Liver (tissue), 9 donors: ENCODE results near the gene PEX11B. TPM values are rescaled to one million over a fixed set of nuclear protein-coding genes. Genes with fewer than 3 reads are reported as not detected.

Experiments used
- DNase-seq: peaks from one replicate; pipeline ENCODE4 v3.0.0-alpha.2; 2017; ENCODE audit warnings: low spot score
- H3K27ac ChIP-seq, 2 donors: one replicate each; pipeline ENCODE4 v1.7.0; 2013; ENCODE audit warnings: inconsistent platforms in 2 of 2, low read length in 2 of 2, control low read depth in 1 of 2, low read depth in 1 of 2, mild to moderate bottlenecking in 1 of 2
- H3K27me3 ChIP-seq, 4 donors: one replicate each; pipeline versions ENCODE4 v1.6.1 to v1.7.0; 2013; ENCODE audit warnings: low read length in 3 of 4, inconsistent platforms in 1 of 4, mild to moderate bottlenecking in 1 of 4, moderate library complexity in 1 of 4; ENCODE audit not compliant: control insufficient read depth in 4 of 4, insufficient read depth in 4 of 4
- H3K36me3 ChIP-seq, 4 donors: one replicate each; pipeline versions ENCODE4 v1.6.1 to v1.7.0; 2013; ENCODE audit warnings: low read length in 3 of 4, mild to moderate bottlenecking in 3 of 4, low read depth in 1 of 4, moderate library complexity in 1 of 4; ENCODE audit not compliant: control insufficient read depth in 4 of 4, insufficient read depth in 3 of 4
- H3K4me1 ChIP-seq, 4 donors: one replicate each; pipeline versions ENCODE4 v1.6.1 to v1.7.0; 2013; ENCODE audit warnings: low read length in 3 of 4, mild to moderate bottlenecking in 3 of 4, moderate library complexity in 1 of 4; ENCODE audit not compliant: control insufficient read depth in 4 of 4, insufficient read depth in 4 of 4
- H3K4me3 ChIP-seq, 3 donors: one replicate each; pipeline versions ENCODE4 v1.6.1 to v1.7.0; 2013; ENCODE audit warnings: low read length in 3 of 3, control low read depth in 1 of 3, low read depth in 1 of 3, mild to moderate bottlenecking in 1 of 3
- H3K9ac ChIP-seq, 2 donors: one replicate each; pipeline ENCODE4 v1.7.0; 2013; ENCODE audit warnings: low read length in 2 of 2, mild to moderate bottlenecking in 2 of 2, moderate library complexity in 2 of 2, control low read depth in 1 of 2, low read depth in 1 of 2
- H3K9me3 ChIP-seq, 4 donors: one replicate each; pipeline versions ENCODE4 v1.6.1 to v1.7.0; 2013; ENCODE audit warnings: low read length in 3 of 4; ENCODE audit not compliant: control insufficient read depth in 4 of 4
- ATF3 ChIP-seq: IDR thresholded peaks from 2 replicates; pipeline ENCODE4 v1.6.1; 2016; ENCODE audit warnings: antibody characterized with exemption
- EGR1 ChIP-seq, 2 donors: IDR thresholded peaks; 2 replicates each; pipeline ENCODE4 v1.6.1; 2016 to 2018; ENCODE audit warnings: antibody characterized with exemption in 2 of 2, low read depth in 2 of 2
- GABPA ChIP-seq, 2 donors: IDR thresholded peaks in 1 of 2; conservative IDR thresholded peaks in 1 of 2; 2 replicates each; pipeline ENCODE4 v1.6.1; 2016; ENCODE audit warnings: antibody characterized with exemption in 2 of 2, mild to moderate bottlenecking in 1 of 2, moderate library complexity in 1 of 2
- HNF4A ChIP-seq, 2 donors: conservative IDR thresholded peaks; 2 replicates each; pipeline ENCODE4 v1.6.1; 2016; ENCODE audit warnings: antibody characterized with exemption in 2 of 2, mild to moderate bottlenecking in 2 of 2
- HNF4G ChIP-seq: IDR thresholded peaks from 2 replicates; pipeline ENCODE4 v1.6.1; 2016; ENCODE audit warnings: antibody characterized with exemption
- JUND ChIP-seq, 2 donors: IDR thresholded peaks; 2 replicates each; pipeline ENCODE4 v1.6.1; 2016; ENCODE audit warnings: antibody characterized with exemption in 2 of 2
- MAX ChIP-seq: IDR thresholded peaks from 2 replicates; pipeline ENCODE4 v1.6.1; 2016; ENCODE audit warnings: antibody characterized with exemption
- NR2F2 ChIP-seq: IDR thresholded peaks from 2 replicates; pipeline ENCODE4 v1.6.1; 2016; ENCODE audit warnings: antibody characterized with exemption
- RAD21 ChIP-seq, 2 donors: IDR thresholded peaks; 2 replicates each; pipeline ENCODE4 v1.6.1; 2016; ENCODE audit warnings: antibody characterized with exemption in 2 of 2, mild to moderate bottlenecking in 2 of 2
- REST ChIP-seq: IDR thresholded peaks from 2 replicates; pipeline ENCODE4 v1.6.1; 2016; ENCODE audit warnings: antibody characterized with exemption, mild to moderate bottlenecking
- SP1 ChIP-seq: IDR thresholded peaks from 2 replicates; pipeline ENCODE4 v1.6.1; 2018; ENCODE audit warnings: antibody characterized with exemption, mild to moderate bottlenecking
- TAF1 ChIP-seq: conservative IDR thresholded peaks from 2 replicates; pipeline ENCODE4 v1.6.1; 2016; ENCODE audit warnings: antibody characterized with exemption, mild to moderate bottlenecking
- YY1 ChIP-seq: IDR thresholded peaks from 2 replicates; pipeline ENCODE4 v1.6.1; 2016; ENCODE audit warnings: antibody characterized with exemption, mild to moderate bottlenecking
- ZBTB33 ChIP-seq: IDR thresholded peaks from 2 replicates; pipeline ENCODE4 v1.6.1; 2016; ENCODE audit warnings: antibody characterized with exemption
- WGBS: extraction: QIAGEN DNeasy Blood & Tissue Kit; methylation state at CpG from one replicate; pipeline ENCODE4 v1.1.7; 2013; 5-methylcytosine and 5-hydroxymethylcytosine counted together
- polyA plus RNA-seq, 2 donors: library from polyadenylated mRNA; stranded (reverse) in 1 of 2; unstranded in 1 of 2; fragments of 200-250 nt in 1 of 2; fragments of >200 nt in 1 of 2; fragmentation: Nextera tagmentation in 1 of 2; extraction: Ambion mirVana in 1 of 2; gene quantifications; one replicate each; pipeline versions ENCODE4 v1.2.1 to v1.2.3, GENCODE V29; 2013 to 2015
- total RNA-seq, 2 donors: library from RNA; depleted of rRNA; stranded (reverse); fragments of >200 nt; gene quantifications; one replicate each; pipeline ENCODE4 v1.2.3, GENCODE V29; 2014
- donor health status: healthy.
- donor health status: healthy.
- donor health status: healthy.
- donor health status: healthy.
- donor health status: healthy.

PEX11B gene
- total and polyA plus RNA-seq, 4 donors = 13.4 to 21.0 (median 16.1) TPM

- TF ChIP-seq YY1 (no peak), RAD21 (IDR thresholded peaks at IDR 0.05) (no peak), ZBTB33 (no peak), ATF3 (no peak), SP1 (no peak)
These were observed 20.5 kb downstream of the PEX11B start (continued) for GRCh38 chr1:145897969-145898368.

GRCh38 chr1:145895471-145895870 is 23.0 kb downstream of the PEX11B start:
- 100% methylated on average over 1 of the region's 1 CpG for WGBS
- no peak for TF ChIP-seq JUND (IDR thresholded peaks at IDR 0.05)
- TF ChIP-seq NR2F2 = no peak
- TF ChIP-seq TAF1 = no peak
- TF ChIP-seq GABPA (IDR thresholded peaks at IDR 0.05 in 1 of 2, conservative IDR thresholded peaks at IDR 0.05 in 1 of 2) = no peak
- no peak for TF ChIP-seq ZBTB33
- TF ChIP-seq YY1 = no peak
- no peak for TF ChIP-seq HNF4A (conservative IDR thresholded peaks at IDR 0.05)
- no peak for TF ChIP-seq HNF4G
- no peak for TF ChIP-seq REST

GRCh38 chr1:145893306-145894055 is 25.0 kb downstream of the PEX11B start:
- TF ChIP-seq EGR1 (IDR thresholded peaks at IDR 0.05; ENCODE audit: low read depth in 2 of 2) (no peak), MAX (no peak), HNF4A (conservative IDR thresholded peaks at IDR 0.05) (no peak)
- Histone ChIP-seq H3K4me3 (no peak overlapping the region), H3K27me3 (no peaks in the 10 kb centered on the region), H3K9ac (no peak overlapping the region), H3K9me3 (no peaks in the 10 kb centered on the region), H3K36me3 (no peaks in the 10 kb centered on the region), H3K27ac (no peak overlapping the region), H3K4me1 (peaks cover 0 to 14% (median 4%) of the 10 kb centered on the region in 4 donors)
- WGBS = 90% methylated on average over 7 of the region's 7 CpGs
- no peak for DNase-seq

More at GRCh38 chr1:145895471-145895870, 23.0 kb downstream of the PEX11B start:
- Histone ChIP-seq H3K36me3 (no peaks in the 10 kb centered on the region), H3K4me3 (no peak overlapping the region), H3K9me3 (no peaks in the 10 kb centered on the region), H3K4me1 (peaks cover 0 to 14% (median 4%) of the 10 kb centered on the region in 4 donors), H3K27ac (no peak overlapping the region), H3K27me3 (no peaks in the 10 kb centered on the region), H3K9ac (no peak overlapping the region)
- DNase-seq = no peak
